Measurements from ENCODE around the gene SPI1. TPM values are rescaled to one million over a fixed set of nuclear protein-coding genes. Genes with fewer than 3 reads are reported as not detected.

SPI1 gene
- total RNA-seq, 3 donors from 2014 or later: 12.5 to 34.9 (median 15.2) TPM

GRCh38 chr11:47374720-47375019 lies 3.7 kb downstream of the SPI1 start:
- Histone ChIP-seq H3K27me3 (no peaks in the 10 kb centered on the region), H3K36me3 (no peaks in the 10 kb centered on the region), H3K27ac (no peak overlapping the region), H3K9me3 (no peaks in the 10 kb centered on the region), H3K4me3 (no peak overlapping the region), H3K4me1 (no peaks in the 10 kb centered on the region)
- no peak for DNase-seq (ENCODE audit: low spot score in 2 of 2)
- TF ChIP-seq POLR2A (IDR thresholded peaks at IDR 0.05) (no peak), POLR2AphosphoS5 (IDR thresholded peaks at IDR 0.05) (no peak), CTCF (IDR thresholded peaks at IDR 0.05) (no peak)
- intact Hi-C loops (cut with DNase I; ENCODE audit: low total_unique reads): no loop called here

GRCh38 chr11:47373876-47374719 lies 4.2 kb downstream of the SPI1 start:
- H3K27ac ChIP-seq: no peak overlapping the region
- H3K4me1 ChIP-seq: no peaks in the 10 kb centered on the region
- H3K27me3 ChIP-seq: no peaks in the 10 kb centered on the region
- no peaks in the 10 kb centered on the region for H3K36me3 ChIP-seq
- no peaks in the 10 kb centered on the region for H3K9me3 ChIP-seq
- intact Hi-C loops (cut with DNase I; ENCODE audit: low total_unique reads): no loop called here
- peak; percentile 55 to 76 for DNase-seq (ENCODE audit: low spot score in 2 of 2)
- TF ChIP-seq CTCF (IDR thresholded peaks at IDR 0.05) (peak; percentile 88 to 92 (median 91)), POLR2A (IDR thresholded peaks at IDR 0.05) (no peak), POLR2AphosphoS5 (IDR thresholded peaks at IDR 0.05) (no peak)
- H3K4me3 ChIP-seq: no peak overlapping the region

GRCh38 chr11:47372422-47372821 lies 5.9 kb downstream of the SPI1 start:
- Histone ChIP-seq H3K9me3 (no peaks in the 10 kb centered on the region), H3K27me3 (no peaks in the 10 kb centered on the region), H3K36me3 (no peaks in the 10 kb centered on the region), H3K4me1 (no peaks in the 10 kb centered on the region), H3K27ac (no peak overlapping the region), H3K4me3 (no peak overlapping the region)
- TF ChIP-seq POLR2A (IDR thresholded peaks at IDR 0.05) (no peak), POLR2AphosphoS5 (IDR thresholded peaks at IDR 0.05) (no peak), CTCF (IDR thresholded peaks at IDR 0.05) (no peak)
- no peak for DNase-seq (ENCODE audit: low spot score in 2 of 2)
- intact Hi-C loops (cut with DNase I; ENCODE audit: low total_unique reads): no loop called here

- Histone ChIP-seq H3K27me3 (no peaks in the 10 kb centered on the region), H3K4me1 (no peaks in the 10 kb centered on the region), H3K36me3 (no peaks in the 10 kb centered on the region), H3K27ac (no peak overlapping the region), H3K4me3 (no peak overlapping the region), H3K9me3 (no peaks in the 10 kb centered on the region)
- TF ChIP-seq POLR2AphosphoS5 (IDR thresholded peaks at IDR 0.05): no peak
- no peak for TF ChIP-seq CTCF (IDR thresholded peaks at IDR 0.05)
- TF ChIP-seq POLR2A (IDR thresholded peaks at IDR 0.05): no peak
- intact Hi-C loops (cut with DNase I; ENCODE audit: low total_unique reads): no loop called here
- DNase-seq (ENCODE audit: low spot score in 2 of 2): no peak
Observed at GRCh38 chr11:47369676-47370075, 8.7 kb downstream of the SPI1 start.

GRCh38 chr11:47366020-47366490 lies 12.3 kb downstream of the SPI1 start:
- no peak overlapping the region for H3K4me3 ChIP-seq
- intact Hi-C loops (cut with DNase I; ENCODE audit: low total_unique reads): no loop called here
- no peaks in the 10 kb centered on the region for H3K36me3 ChIP-seq
- H3K4me1 ChIP-seq: no peaks in the 10 kb centered on the region
- H3K27me3 ChIP-seq: no peaks in the 10 kb centered on the region
- no peak for DNase-seq (ENCODE audit: low spot score in 2 of 2)
- TF ChIP-seq CTCF (IDR thresholded peaks at IDR 0.05): no peak
- no peak for TF ChIP-seq POLR2AphosphoS5 (IDR thresholded peaks at IDR 0.05)
- TF ChIP-seq POLR2A (IDR thresholded peaks at IDR 0.05): no peak
- no peaks in the 10 kb centered on the region for H3K9me3 ChIP-seq
- no peak overlapping the region for H3K27ac ChIP-seq

All from breast epithelium (tissue), 4 donors.